Sigmoid colon (tissue), 7 donors: ENCODE results near the gene TNPO2. TPM values are rescaled to one million over a fixed set of nuclear protein-coding genes. Genes with fewer than 3 reads are reported as not detected.
A peak's percentile ranks its signal among the peaks of the same experiment; 100 is the strongest.
"Not testable (repeated sequence)": the region's sequence is repeated elsewhere in the genome, so short reads cannot be mapped to it uniquely, and the experiment has no call there.

Source experiments
- DNase-seq: peaks from one replicate; pipeline ENCODE4 v3.0.0-alpha.2; 2019
- H3K27ac ChIP-seq, 4 donors: fragments of 200-600 bp; sonication (generic); one replicate each; pipeline ENCODE4 v1.5.1; 2016 to 2019; ENCODE audit warnings: mild to moderate bottlenecking in 1 of 4
- H3K27me3 ChIP-seq, 3 donors: fragments of 200-600 bp; sonication (generic); one replicate each; pipeline ENCODE4 v1.5.1; 2019; ENCODE audit warnings: mild to moderate bottlenecking in 1 of 3
- H3K36me3 ChIP-seq, 4 donors: fragments of 200-600 bp; sonication (generic); one replicate each; pipeline ENCODE4 v1.5.1; 2016 to 2019
- H3K4me1 ChIP-seq, 4 donors: fragments of 200-600 bp; sonication (generic); one replicate each; pipeline ENCODE4 v1.5.1; 2017 to 2019
- H3K4me3 ChIP-seq, 4 donors: fragments of 200-600 bp; sonication (generic); one replicate each; pipeline ENCODE4 v1.5.1; 2017 to 2019; ENCODE audit warnings: mild to moderate bottlenecking in 2 of 4, moderate library complexity in 1 of 4
- H3K9me3 ChIP-seq, 4 donors: fragments of 200-600 bp in 3 of 4; sonication (generic) in 3 of 4; one replicate each; pipeline versions ENCODE4 v1.5.1 to v1.6.1; 2013 to 2019
- CTCF ChIP-seq, 4 experiments: fragments of 450-650 bp in 3 of 4; fragments of 200-600 bp in 1 of 4; IDR thresholded peaks; one replicate each; pipeline ENCODE4 v1.5.1; 2016 to 2019; ENCODE audit warnings: antibody characterized with exemption in 4 of 4, mild to moderate bottlenecking in 3 of 4, moderate library complexity in 2 of 4
- EP300 ChIP-seq, 4 donors: sonication (generic); formaldehyde crosslinking; IDR thresholded peaks; one replicate each; pipeline ENCODE4 v1.6.1; 2017; ENCODE audit warnings: antibody characterized with exemption in 4 of 4
- POLR2A ChIP-seq, 2 donors: fragments of 450-650 bp; IDR thresholded peaks; one replicate each; pipeline ENCODE4 v1.6.1; 2016; ENCODE audit warnings: antibody characterized with exemption in 2 of 2, mild to moderate bottlenecking in 2 of 2, moderate library complexity in 2 of 2
- POLR2AphosphoS5 ChIP-seq, 4 donors: sonication (generic); formaldehyde crosslinking; IDR thresholded peaks; one replicate each; pipeline ENCODE4 v1.6.1; 2017; ENCODE audit warnings: antibody characterized with exemption in 4 of 4
- WGBS, 2 donors: extraction: QIAGEN DNeasy Blood & Tissue Kit; methylation state at CpG; one replicate each; pipeline ENCODE4 v1.1.7; 2013; 5-methylcytosine and 5-hydroxymethylcytosine counted together
- intact Hi-C: fragments of 100-400 bp; cut with DNase I; formaldehyde crosslinking; loops from one replicate; pipeline ENCODE4 v1.15.1; 2023
- polyA plus RNA-seq, 3 donors: library from polyadenylated mRNA; stranded (reverse); fragments of 200-250 nt; gene quantifications; one replicate each; pipeline ENCODE4 v1.2.3, GENCODE V29; 2013
- total RNA-seq, 4 donors: library from RNA; depleted of rRNA; stranded (reverse); fragments of >200 nt; gene quantifications; one replicate each; pipeline ENCODE4 v1.1.0, GENCODE V29; 2016
- donor health status: healthy with polysubstance abuse.
- donor health status: Bipolar disorder and iron deficiency.
- donor health status: healthy.

Gene TNPO2
- total and polyA plus RNA-seq, 7 donors: 9.5 to 92.2 (median 54.2) TPM

- H3K27ac ChIP-seq: no peak overlapping the region
- no peaks in the 10 kb centered on the region for H3K9me3 ChIP-seq
- H3K4me3 ChIP-seq: no peak overlapping the region
- TF ChIP-seq POLR2A (IDR thresholded peaks at IDR 0.05): no peak
- TF ChIP-seq EP300 (IDR thresholded peaks at IDR 0.05): no peak
- no peak for TF ChIP-seq POLR2AphosphoS5 (IDR thresholded peaks at IDR 0.05)
- TF ChIP-seq CTCF (IDR thresholded peaks at IDR 0.05): no peak
- intact Hi-C loops: no loop called here
- H3K4me1 ChIP-seq: peaks cover 0 to 37% (median 35%) of the 10 kb centered on the region in 4 donors
- 96 to 97% methylated on average over 9 of the region's 9 CpGs for WGBS, 2 donors
- no peak for DNase-seq
- no peaks in the 10 kb centered on the region for H3K27me3 ChIP-seq
- H3K36me3 ChIP-seq: peaks cover 11 to 40% (median 20%) of the 10 kb centered on the region in 4 donors
Observed at GRCh38 chr19:12727745-12728433, 4.2 kb upstream of the TNPO2 start.

- no peak for DNase-seq
- intact Hi-C loops: no loop called here
- Histone ChIP-seq H3K27me3 (no peaks in the 10 kb centered on the region), H3K9me3 (no peaks in the 10 kb centered on the region), H3K27ac (no peak overlapping the region), H3K36me3 (peaks cover 11 to 40% (median 20%) of the 10 kb centered on the region in 4 donors), H3K4me3 (no peak overlapping the region), H3K4me1 (peaks cover 0 to 30% (median 27%) of the 10 kb centered on the region in 4 donors)
- 94 to 95% methylated on average over 2 of the region's 2 CpGs for WGBS, 2 donors
- no peak for TF ChIP-seq POLR2AphosphoS5 (IDR thresholded peaks at IDR 0.05)
- TF ChIP-seq EP300 (IDR thresholded peaks at IDR 0.05): no peak
- TF ChIP-seq POLR2A (IDR thresholded peaks at IDR 0.05): no peak
- no peak for TF ChIP-seq CTCF (IDR thresholded peaks at IDR 0.05)
Observed at GRCh38 chr19:12726988-12727316, 3.2 kb upstream of the TNPO2 start.

GRCh38 chr19:12725612-12726011, 1.9 kb upstream of the TNPO2 start:
- WGBS, 2 donors: 95 to 96% methylated on average over 10 of the region's 10 CpGs
- intact Hi-C loops: not testable (repeated sequence)
- peaks cover 0 to 31% (median 27%) of the 10 kb centered on the region in 4 donors for H3K4me1 ChIP-seq

GRCh38 chr19:12723381-12723640, 421 bp downstream of the TNPO2 start:
- H3K36me3 ChIP-seq: peaks cover 0 to 18% (median 6%) of the 10 kb centered on the region in 4 donors
- TF ChIP-seq CTCF (IDR thresholded peaks at IDR 0.05) (no peak), EP300 (IDR thresholded peaks at IDR 0.05) (no peak)
- no peaks in the 10 kb centered on the region for H3K9me3 ChIP-seq
- 1% methylated on average over 7 of the region's 7 CpGs for WGBS, 2 donors
- no peaks in the 10 kb centered on the region for H3K27me3 ChIP-seq
- H3K4me3 ChIP-seq: peak overlapping the region; percentile 54 to 98 (median 77)
- intact Hi-C loops: loop anchor here (2.0 kb wide), 1 partner anchor 43 kb away; the partner anchor contains the start of gene DHPS
- H3K4me1 ChIP-seq: peaks cover 0 to 49% (median 44%) of the 10 kb centered on the region in 4 donors
- no peak for DNase-seq
- H3K27ac ChIP-seq: peak overlapping the region; percentile 93 to 98 (median 95)

More at GRCh38 chr19:12725612-12726011, 1.9 kb upstream of the TNPO2 start:
- H3K27me3 ChIP-seq, H3K9me3 ChIP-seq, H3K4me3 ChIP-seq, H3K27ac ChIP-seq, DNase-seq: not testable (repeated sequence)
- peaks cover 7 to 31% (median 13%) of the 10 kb centered on the region in 4 donors for H3K36me3 ChIP-seq

GRCh38 chr19:12722566-12723380, 959 bp downstream of the TNPO2 start:
- H3K27me3 ChIP-seq: no peaks in the 10 kb centered on the region
- peak; percentile 99 for DNase-seq
- H3K4me1 ChIP-seq: peaks cover 0 to 49% (median 44%) of the 10 kb centered on the region in 4 donors
- TF ChIP-seq POLR2AphosphoS5 (IDR thresholded peaks at IDR 0.05) (peak; percentile 51 to 83 (median 74)), EP300 (IDR thresholded peaks at IDR 0.05) (peak in 1 of 4 donors; percentile 13), CTCF (IDR thresholded peaks at IDR 0.05) (no peak), POLR2A (IDR thresholded peaks at IDR 0.05) (peak in 1 of 2 donors; percentile 39)
- whole genome bisulfite sequencing, 2 donors: 0 to 1% methylated on average over 32 of the region's 32 CpGs
- peaks cover 0 to 18% (median 9%) of the 10 kb centered on the region in 4 donors for H3K36me3 ChIP-seq
- H3K27ac ChIP-seq: peak overlapping the region; percentile 93 to 98 (median 95)
- peak overlapping the region; percentile 54 to 98 (median 77) for H3K4me3 ChIP-seq
- H3K9me3 ChIP-seq: no peaks in the 10 kb centered on the region
- intact Hi-C loops: loop anchor here (2.0 kb wide), 1 partner anchor 42 kb away; the partner anchor contains the start of gene DHPS
